H1 (cell line): Measurements from ENCODE around the gene SLC8B1. TPM values are rescaled to one million over a fixed set of nuclear protein-coding genes. Genes with fewer than 3 reads are reported as not detected.

Source experiments
- ASH2L ChIP-seq: fragments of 200-600, 300-600 bp; sonication (generic); IDR thresholded peaks from one replicate; pipeline ENCODE4 v1.7.1; 2017; ENCODE audit warnings: low read length
- ATF2 ChIP-seq: IDR thresholded peaks from 2 replicates; pipeline ENCODE4 v1.6.1; 2012; ENCODE audit warnings: low read length, inconsistent platforms
- BCL11A ChIP-seq, 2 experiments: IDR thresholded peaks; one replicate each; pipeline ENCODE4 v1.6.1; 2011; ENCODE audit warnings: low read depth in 2 of 2, low read length in 2 of 2, mild to moderate bottlenecking in 2 of 2
- FOSL1 ChIP-seq: IDR thresholded peaks from 2 replicates; pipeline ENCODE4 v1.6.1; 2011; ENCODE audit warnings: mild to moderate bottlenecking, low read depth, low read length, moderate library complexity; ENCODE audit not compliant: insufficient read depth
- JUN ChIP-seq: IDR thresholded peaks from 2 replicates; pipeline ENCODE4 v1.6.1; 2011; ENCODE audit warnings: low read depth, mild to moderate bottlenecking, improper control_type of control experiment, low read length
- KDM4A ChIP-seq: IDR thresholded peaks from one replicate; pipeline ENCODE4 v1.7.1; 2012; ENCODE audit warnings: low read depth, mild to moderate bottlenecking, moderate library complexity, low read length, inconsistent platforms; ENCODE audit not compliant: severe bottlenecking
- NRF1 ChIP-seq: IDR thresholded peaks from 2 replicates; pipeline ENCODE4 v1.6.1; 2011; ENCODE audit warnings: mild to moderate bottlenecking, low read depth, low read length, improper control_type of control experiment
- polyA plus RNA-seq, 7 experiments: library from polyadenylated mRNA; depleted of rRNA in 3 of 7; stranded (reverse) in 5 of 7; unstranded in 2 of 7; fragments of >200 nt in 5 of 7; fragments of 200-250 nt in 2 of 7; gene quantifications; 1 replicate in 5 of 7; 2 replicates in 1 of 7; 4 replicates in 1 of 7; pipeline versions ENCODE4 v1.2.1 to v1.2.3, GENCODE V29; 2011 to 2013; ENCODE audit warnings: missing spikeins in 2 of 7, mixed read lengths in 2 of 7
- total RNA-seq: library from RNA; stranded (reverse); fragmentation: NEBNext Ultra II Directional; extraction: Animal tissue kit (Norgen Biotek cat#: 25700); gene quantifications from 2 replicates; pipeline ENCODE4 v1.2.1, GENCODE V29; 2021

The SLC8B1 gene
- total and polyA plus RNA-seq, 2 of the 8 experiments (the other 6 are each of a cell fraction or from before 2014, with no cell fraction given), result 11.2 to 19.1 TPM

GRCh38 chr12:113261847-113262470, 73.0 kb downstream of the SLC8B1 start (continued):
- TF ChIP-seq NRF1 (no peak), BCL11A (IDR thresholded peaks at IDR 0.05; ENCODE audit: low read depth in 2 of 2, low read length in 2 of 2) (no peak), FOSL1 (no peak), ASH2L (no peak), ATF2 (no peak), KDM4A (no peak), JUN (no peak)
